Ishikawa (cell line): ENCODE data around the gene ZNF23.

Source experiments
- CEBPB ChIP-seq: IDR thresholded peaks from 2 replicates; pipeline ENCODE4 v1.6.1; 2012
- CREB1 ChIP-seq: IDR thresholded peaks from 2 replicates; pipeline ENCODE4 v1.6.1; 2012; ENCODE audit warnings: low read depth
- EGR1 ChIP-seq: IDR thresholded peaks from 2 replicates; pipeline ENCODE4 v1.6.1; 2012
- EP300 ChIP-seq: IDR thresholded peaks from 2 replicates; pipeline ENCODE4 v1.6.1; 2012; ENCODE audit warnings: borderline replicate concordance
- FOXM1 ChIP-seq: IDR thresholded peaks from 2 replicates; pipeline ENCODE4 v1.6.1; 2012; ENCODE audit warnings: low read depth, borderline replicate concordance
- NFIC ChIP-seq: IDR thresholded peaks from 2 replicates; pipeline ENCODE4 v1.6.1; 2012
- RAD21 ChIP-seq: IDR thresholded peaks from 2 replicates; pipeline ENCODE4 v1.6.1; 2012; ENCODE audit warnings: low read depth
- REST ChIP-seq: IDR thresholded peaks from 2 replicates; pipeline ENCODE4 v1.6.1; 2012; ENCODE audit warnings: low read depth, mild to moderate bottlenecking
- TAF1 ChIP-seq: IDR thresholded peaks from 2 replicates; pipeline ENCODE4 v1.6.1; 2012; ENCODE audit warnings: low read depth, mild to moderate bottlenecking
- TCF12 ChIP-seq: IDR thresholded peaks from 2 replicates; pipeline ENCODE4 v1.6.1; 2012; ENCODE audit warnings: low read depth
- TEAD4 ChIP-seq: IDR thresholded peaks from 2 replicates; pipeline ENCODE4 v1.6.1; 2012
- USF1 ChIP-seq: IDR thresholded peaks from 2 replicates; pipeline ENCODE4 v1.6.1; 2012
- YY1 ChIP-seq: IDR thresholded peaks from 2 replicates; pipeline ENCODE4 v1.6.1; 2012; ENCODE audit warnings: low read depth
- ZBTB7A ChIP-seq: IDR thresholded peaks from 2 replicates; pipeline ENCODE4 v1.6.1; 2012; ENCODE audit warnings: low read depth
- TF ChIP-seq, protein P1 (sequence below): IDR thresholded peaks from 2 replicates; pipeline ENCODE4 v1.6.1; 2012

ZNF23 gene

DNA sequence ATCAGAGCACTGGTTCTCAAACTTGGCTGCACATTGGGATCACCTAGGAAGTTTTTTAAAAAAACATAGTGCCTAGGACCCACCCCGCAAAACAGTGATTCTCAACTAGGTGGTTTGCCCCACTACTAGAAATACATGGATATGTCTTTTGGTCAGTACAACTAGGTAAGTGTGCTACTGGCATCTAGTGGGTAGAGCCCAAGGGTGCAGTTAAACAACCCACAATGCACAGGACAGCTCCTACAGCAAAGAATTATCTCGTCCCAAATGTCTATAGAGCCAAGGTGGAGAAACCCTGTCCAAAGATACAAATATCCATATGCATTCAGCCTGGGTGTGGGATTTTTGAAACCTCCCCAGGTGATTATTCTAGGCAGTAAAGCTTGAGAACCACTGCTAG, 38.9 kb upstream of the ZNF23 start:
- TF ChIP-seq EP300 = no peak
- no peak for TF ChIP-seq RAD21
- TF ChIP-seq TAF1 = no peak
- TF ChIP-seq, protein P1, sequence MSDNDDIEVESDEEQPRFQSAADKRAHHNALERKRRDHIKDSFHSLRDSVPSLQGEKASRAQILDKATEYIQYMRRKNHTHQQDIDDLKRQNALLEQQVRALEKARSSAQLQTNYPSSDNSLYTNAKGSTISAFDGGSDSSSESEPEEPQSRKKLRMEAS = no peak
- TF ChIP-seq ZBTB7A = no peak

- TF ChIP-seq TEAD4 (no peak), FOXM1 (no peak), CEBPB (no peak), NFIC (no peak), RAD21 (peak; percentile 72)
Observed at GRCh38 chr16:71499775-71500364, 37.8 kb upstream of the ZNF23 start.

GRCh38 chr16:71498031-71498430, 36.0 kb upstream of the ZNF23 start:
- TF ChIP-seq CEBPB (no peak), TEAD4 (no peak), TCF12 (no peak), EGR1 (no peak), FOXM1 (no peak), ZBTB7A (no peak), USF1 (no peak)
- TF ChIP-seq, protein P1 = no peak

DNA sequence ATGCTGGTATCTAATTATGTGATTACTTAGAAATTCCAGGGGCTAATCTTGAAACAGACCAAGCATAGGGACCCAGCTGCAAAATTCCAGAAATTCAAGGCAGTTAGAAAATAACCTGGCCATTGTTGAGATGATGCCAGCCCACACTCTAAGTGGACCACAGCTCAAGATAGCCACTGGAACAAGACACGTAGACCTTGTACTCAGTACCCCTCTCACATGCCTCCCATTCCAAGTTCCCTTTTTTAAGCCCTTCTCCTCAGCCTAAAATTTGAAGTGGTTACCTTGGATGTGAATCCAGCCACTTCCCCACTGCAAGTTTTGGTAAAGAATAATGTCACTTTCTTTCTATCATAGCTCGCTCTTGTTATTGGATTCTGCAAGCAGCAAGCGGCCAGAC, 31.2 kb upstream of the ZNF23 start:
- TF ChIP-seq CEBPB (no peak), YY1 (no peak), TEAD4 (no peak), REST (no peak), USF1 (no peak), CREB1 (no peak), NFIC (no peak), RAD21 (no peak)

GRCh38 chr16:71492786-71493185, 30.7 kb upstream of the ZNF23 start:
- TF ChIP-seq, protein P1 = no peak
- TF ChIP-seq EP300 (no peak), ZBTB7A (no peak), RAD21 (no peak), TAF1 (no peak), NFIC (no peak), TEAD4 (no peak), YY1 (no peak), EGR1 (no peak), FOXM1 (no peak), CREB1 (no peak), REST (no peak)

DNA sequence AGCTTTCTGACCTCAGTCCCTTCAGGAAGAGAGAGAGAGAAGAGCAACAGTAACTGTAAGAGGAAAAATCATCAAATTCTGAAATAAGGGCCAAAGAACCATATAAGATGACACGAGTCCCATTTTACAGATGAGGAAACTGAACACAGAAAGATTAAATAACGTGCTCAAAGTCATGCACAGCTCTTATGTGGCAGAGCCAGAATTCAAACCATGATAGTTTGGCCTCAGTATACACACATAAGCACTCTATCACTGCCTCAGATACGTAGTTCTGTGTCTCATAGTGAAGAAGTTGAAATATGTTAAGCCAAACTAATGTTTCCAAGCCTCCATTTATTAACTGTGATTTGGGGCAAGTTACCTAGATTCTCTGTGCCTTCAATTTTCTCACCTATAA, 29.0 kb upstream of the ZNF23 start:
- TF ChIP-seq USF1 (no peak), TCF12 (no peak), EP300 (no peak), FOXM1 (no peak), YY1 (no peak), RAD21 (no peak), REST (no peak), TEAD4 (no peak), ZBTB7A (no peak), CEBPB (no peak), CREB1 (no peak), NFIC (no peak), EGR1 (no peak)
- TF ChIP-seq, protein P1 = no peak
